ENCODE measurements around the gene CAB39.
A peak's percentile ranks its signal among the peaks of the same experiment; 100 is the strongest.

Gene CAB39

GRCh38 chr2:230757476-230757875, 44.8 kb downstream of the CAB39 start:
- no peak for DNase-seq (ENCODE audit: extremely low read depth, low read depth)
- no peak overlapping the region for H3K4me3 ChIP-seq (replicated peaks; ENCODE audit: low read depth, low read length)
- TF ChIP-seq CTCF (IDR thresholded peaks at IDR 0.05; ENCODE audit: low read depth, low read length, missing control alignments), result no peak

- DNase-seq (ENCODE audit: extremely low read depth, low read depth), result no peak
- TF ChIP-seq CTCF (IDR thresholded peaks at IDR 0.05; ENCODE audit: low read depth, low read length, missing control alignments), result no peak
- no peak overlapping the region for H3K4me3 ChIP-seq (replicated peaks; ENCODE audit: low read depth, low read length)
Observed at GRCh38 chr2:230758566-230759480, 46.2 kb downstream of the CAB39 start.

- H3K4me3 ChIP-seq (replicated peaks; ENCODE audit: low read depth, low read length), result no peak overlapping the region
- DNase-seq (ENCODE audit: extremely low read depth, low read depth), result no peak
- no peak for TF ChIP-seq CTCF (IDR thresholded peaks at IDR 0.05; ENCODE audit: low read depth, low read length, missing control alignments)
Observed at GRCh38 chr2:230759481-230760167, 47.0 kb downstream of the CAB39 start.

- DNase-seq (ENCODE audit: extremely low read depth, low read depth), result no peak
Observed at GRCh38 chr2:230761704-230762103, 49.1 kb downstream of the CAB39 start.

GRCh38 chr2:230762317-230762896, 49.8 kb downstream of the CAB39 start:
- no peak for DNase-seq (ENCODE audit: extremely low read depth, low read depth)
- H3K4me3 ChIP-seq (replicated peaks; ENCODE audit: low read depth, low read length), result no peak overlapping the region
- peak; percentile 66 for TF ChIP-seq CTCF (IDR thresholded peaks at IDR 0.05; ENCODE audit: low read depth, low read length, missing control alignments)

More at GRCh38 chr2:230761704-230762103, 49.1 kb downstream of the CAB39 start:
- no peak for TF ChIP-seq CTCF (IDR thresholded peaks at IDR 0.05; ENCODE audit: low read depth, low read length, missing control alignments)
- no peak overlapping the region for H3K4me3 ChIP-seq (replicated peaks; ENCODE audit: low read depth, low read length)

GRCh38 chr2:230764346-230764745, 51.7 kb downstream of the CAB39 start:
- TF ChIP-seq CTCF (IDR thresholded peaks at IDR 0.05; ENCODE audit: low read depth, low read length, missing control alignments), result no peak
- DNase-seq (ENCODE audit: extremely low read depth, low read depth), result no peak
- no peak overlapping the region for H3K4me3 ChIP-seq (replicated peaks; ENCODE audit: low read depth, low read length)
